Lung microvascular endothelial cell (primary cell): ENCODE data around the gene MEMO1. TPM values are rescaled to one million over a fixed set of nuclear protein-coding genes. Genes with fewer than 3 reads are reported as not detected.
"Not testable (repeated sequence)": the region's sequence is repeated elsewhere in the genome, so short reads cannot be mapped to it uniquely, and the experiment has no call there.

ENCODE experiments used
- DNase-seq, 2 donors: peaks; one replicate each; pipeline versions ENCODE4 v3.0.0 to v3.0.0-alpha.2; 2010; ENCODE audit warnings: low read depth in 2 of 2
- total RNA-seq: library from RNA; depleted of rRNA; stranded (reverse); fragments of >200 nt; gene quantifications from 2 replicates; pipeline ENCODE4 v1.2.1, GENCODE V29; 2014

MEMO1 gene
- total RNA-seq, 1 donor from 2014 or later, result 30.6 TPM

GRCh38 chr2:31958140-31958717, 52.6 kb downstream of the MEMO1 start:
- DNase-seq, result no peak

GRCh38 chr2:31957354-31958139, 53.3 kb downstream of the MEMO1 start:
- no peak for DNase-seq

GRCh38 chr2:31956934-31957333, 53.9 kb downstream of the MEMO1 start:
- DNase-seq, result not testable (repeated sequence)

- DNase-seq, result no peak
Measured at GRCh38 chr2:31956312-31956711, 54.5 kb downstream of the MEMO1 start.

GRCh38 chr2:31953095-31953494, 57.7 kb downstream of the MEMO1 start:
- DNase-seq, result not testable (repeated sequence)

- DNase-seq, result no peak
Measured at GRCh38 chr2:31950946-31951562, 59.8 kb downstream of the MEMO1 start.

- DNase-seq, result no peak
Measured at GRCh38 chr2:31947871-31948270, 62.9 kb downstream of the MEMO1 start.

GRCh38 chr2:31946838-31947237, 64.0 kb downstream of the MEMO1 start:
- DNase-seq, result no peak

- DNase-seq, result no peak
Measured at GRCh38 chr2:31945572-31945935, 65.3 kb downstream of the MEMO1 start.

GRCh38 chr2:31944828-31945571, 65.8 kb downstream of the MEMO1 start:
- DNase-seq, result no peak

- no peak for DNase-seq
Measured at GRCh38 chr2:31943636-31944225, 67.1 kb downstream of the MEMO1 start.

GRCh38 chr2:31940920-31941319, 69.9 kb downstream of the MEMO1 start:
- no peak for DNase-seq

- DNase-seq, result no peak
Measured at GRCh38 chr2:31937741-31938140, 73.1 kb downstream of the MEMO1 start.

- DNase-seq, result no peak
Measured at GRCh38 chr2:31935370-31935769, 75.4 kb downstream of the MEMO1 start.

GRCh38 chr2:31933066-31933465, 77.7 kb downstream of the MEMO1 start:
- DNase-seq, result no peak

- DNase-seq, result no peak
Measured at GRCh38 chr2:31932589-31932988, 78.2 kb downstream of the MEMO1 start.

GRCh38 chr2:31931916-31932315, 78.9 kb downstream of the MEMO1 start:
- DNase-seq, result no peak

GRCh38 chr2:31925517-31925916, 85.3 kb downstream of the MEMO1 start:
- DNase-seq, result no peak

- no peak for DNase-seq
Measured at GRCh38 chr2:31923662-31924061, 87.1 kb downstream of the MEMO1 start.

- no peak for DNase-seq
Measured at GRCh38 chr2:31922542-31923408, 88.0 kb downstream of the MEMO1 start.

GRCh38 chr2:31920962-31921361, 89.8 kb downstream of the MEMO1 start:
- DNase-seq, result no peak
